ENCODE results near the gene TINAGL1.

TINAGL1 gene

DNA sequence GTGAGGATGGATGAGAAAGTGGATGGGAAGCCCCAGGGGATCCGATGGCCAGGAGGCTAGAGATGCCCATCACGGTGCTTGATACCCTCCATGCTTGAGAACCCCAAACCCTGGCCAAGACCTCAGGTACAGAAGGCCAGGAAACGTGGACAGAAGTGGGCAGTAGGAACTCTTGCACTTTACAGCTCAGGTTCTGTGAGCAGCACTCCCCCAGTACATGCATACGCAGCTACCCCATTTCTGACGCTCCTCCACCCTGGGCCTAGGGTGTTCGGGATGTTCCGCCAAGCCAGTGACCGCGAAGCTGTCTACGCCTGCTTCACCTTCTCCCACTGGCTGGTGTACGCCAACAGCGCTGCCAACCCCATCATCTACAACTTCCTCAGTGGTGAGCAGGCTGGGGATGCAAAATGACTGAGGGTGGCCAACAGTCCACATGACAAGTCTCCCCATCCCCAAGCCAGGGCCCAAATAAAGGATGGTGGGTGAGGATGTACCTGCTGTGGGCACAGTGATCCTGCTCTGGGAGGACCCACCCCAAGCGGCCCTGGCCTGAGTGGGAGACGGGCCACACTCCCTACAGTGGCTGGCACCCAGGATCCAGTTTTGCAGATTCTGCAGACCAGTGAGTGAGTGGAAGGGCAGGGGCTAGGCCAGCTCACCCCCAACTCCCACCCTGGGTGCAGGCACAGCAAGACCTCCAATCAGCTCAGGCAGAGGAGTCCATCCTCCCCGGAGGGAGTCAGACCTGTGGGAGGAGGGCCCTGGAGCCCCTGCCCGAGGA, 48.6 kb downstream of the TINAGL1 start:
- DNase-seq (ENCODE audit: extremely low spot score, insufficient read length, low read depth) = no peak
- no peak for FAIRE-seq

DNA sequence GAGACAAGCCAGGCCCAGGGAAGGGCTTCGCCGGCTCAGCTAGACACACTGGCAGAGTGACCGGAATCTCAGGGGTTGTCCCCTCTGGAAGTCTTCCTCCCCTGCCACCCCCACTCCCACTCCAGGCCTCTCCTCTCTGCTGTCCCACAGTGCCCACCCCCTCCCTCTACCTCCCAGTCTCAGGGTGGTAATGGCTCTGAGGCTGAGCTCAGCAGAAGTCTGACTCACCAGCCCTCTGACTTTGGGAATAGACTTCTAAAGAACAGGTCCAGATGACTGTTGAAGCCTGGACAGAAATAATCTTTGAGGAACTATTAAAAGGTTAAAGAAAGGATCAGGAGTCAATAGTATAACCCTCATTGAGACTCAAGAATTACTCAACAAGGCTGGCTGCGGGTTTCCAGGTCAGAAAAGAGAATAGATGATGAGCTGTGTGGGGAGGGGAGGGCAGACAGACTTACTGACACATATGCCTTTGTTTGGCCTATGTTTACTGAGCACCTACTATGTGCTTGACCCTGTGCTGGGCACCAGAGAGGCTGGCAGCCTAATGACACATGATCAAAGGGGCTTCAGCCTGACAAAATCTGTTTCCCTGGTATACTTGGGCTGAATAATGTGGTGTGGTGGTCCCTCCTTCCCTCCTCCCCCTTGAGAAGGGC, 49.4 kb downstream of the TINAGL1 start:
- DNase-seq (ENCODE audit: extremely low spot score, insufficient read length, low read depth) = no peak
- no peak for FAIRE-seq

GRCh38 chr1:31626223-31627207, 50.2 kb downstream of the TINAGL1 start:
- DNase-seq (ENCODE audit: extremely low spot score, insufficient read length, low read depth) = no peak
- no peak for FAIRE-seq

DNA sequence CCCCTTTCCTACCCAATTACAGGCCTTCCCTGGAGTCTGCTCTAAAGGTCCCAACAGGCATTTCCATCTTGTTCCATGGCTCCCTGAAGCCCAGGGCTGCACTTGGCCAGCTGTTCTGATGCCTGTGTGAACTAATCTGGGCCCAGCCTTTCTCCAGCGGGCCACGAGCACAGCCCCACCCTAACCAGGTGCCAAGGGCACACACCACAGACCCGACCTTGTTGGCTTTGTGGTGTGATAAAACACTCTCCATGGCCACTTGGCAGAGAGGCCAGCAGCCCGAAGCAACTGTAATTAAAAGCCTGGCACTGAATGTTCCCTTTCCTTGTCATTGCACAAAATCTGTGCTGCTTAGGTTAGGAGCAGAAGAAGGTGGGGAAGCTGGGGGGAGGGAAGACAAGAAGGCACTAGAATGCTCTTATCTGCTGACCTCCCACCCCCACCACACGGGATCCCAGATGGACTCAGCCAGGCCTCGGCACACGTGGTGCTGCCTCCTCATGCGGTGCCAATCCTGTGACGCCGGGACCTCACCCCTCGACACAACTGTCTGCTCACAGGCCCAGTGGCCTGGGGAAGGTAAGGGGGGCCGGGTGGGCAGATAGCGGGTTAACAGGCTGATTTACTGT, 51.1 kb downstream of the TINAGL1 start:
- DNase-seq (ENCODE audit: extremely low spot score, insufficient read length, low read depth) (no peak), FAIRE-seq (no peak)

GRCh38 chr1:31627930-31628559, 51.7 kb downstream of the TINAGL1 start:
- DNase-seq (ENCODE audit: extremely low spot score, insufficient read length, low read depth) (no peak), FAIRE-seq (no peak)

DNA sequence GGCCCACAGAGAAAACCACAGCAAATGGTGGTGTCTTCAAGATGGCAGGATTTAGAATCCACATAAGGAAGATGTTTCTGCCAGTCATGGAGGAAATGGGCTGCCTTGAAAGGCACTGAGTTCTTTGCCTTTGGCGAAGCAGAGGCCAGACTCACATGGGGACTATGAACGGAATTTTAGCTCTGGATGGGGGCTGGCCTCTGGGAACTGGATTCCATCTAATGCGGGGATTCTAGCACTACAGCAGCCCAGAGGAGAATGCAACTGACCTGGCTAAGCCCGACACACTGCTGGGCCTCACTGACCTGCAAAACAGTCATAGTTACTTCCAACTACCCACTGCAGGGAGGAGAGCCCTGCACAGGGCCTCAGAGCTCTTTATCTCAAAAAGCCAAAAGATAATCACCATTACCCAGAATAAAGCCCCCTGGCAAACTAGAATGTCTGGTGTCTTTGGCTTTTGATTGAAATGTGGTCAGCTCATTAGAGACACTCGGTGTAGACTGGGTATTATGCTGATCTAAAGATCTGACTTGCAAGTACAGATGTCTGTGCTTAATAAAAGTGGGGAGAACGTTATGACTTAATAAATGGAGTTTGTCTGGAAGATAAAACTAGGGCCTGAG, 52.7 kb downstream of the TINAGL1 start:
- no peak for FAIRE-seq
- no peak for DNase-seq (ENCODE audit: extremely low spot score, insufficient read length, low read depth)

DNA sequence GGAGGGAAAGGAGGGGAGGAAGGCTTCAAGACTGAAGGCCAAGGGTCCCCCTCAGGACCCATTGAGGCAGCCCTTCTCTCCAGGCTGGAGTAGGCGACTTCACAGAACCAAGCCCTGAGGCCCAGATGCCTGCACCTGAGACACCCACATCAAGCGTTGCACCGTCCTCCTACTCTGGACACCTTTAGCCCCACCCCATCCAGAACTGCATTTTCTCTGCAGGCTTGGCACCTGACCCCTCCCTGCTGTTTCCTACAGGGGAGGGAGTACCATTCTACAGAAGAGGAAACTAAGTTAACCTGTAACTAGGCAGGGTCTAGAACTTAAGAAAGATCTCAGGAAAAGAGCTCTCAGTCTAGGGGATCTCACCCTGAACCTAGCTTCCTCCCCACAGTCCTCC, 56.3 kb downstream of the TINAGL1 start:
- FAIRE-seq (peak; percentile 69), DNase-seq (ENCODE audit: extremely low spot score, insufficient read length, low read depth) (no peak)

DNA sequence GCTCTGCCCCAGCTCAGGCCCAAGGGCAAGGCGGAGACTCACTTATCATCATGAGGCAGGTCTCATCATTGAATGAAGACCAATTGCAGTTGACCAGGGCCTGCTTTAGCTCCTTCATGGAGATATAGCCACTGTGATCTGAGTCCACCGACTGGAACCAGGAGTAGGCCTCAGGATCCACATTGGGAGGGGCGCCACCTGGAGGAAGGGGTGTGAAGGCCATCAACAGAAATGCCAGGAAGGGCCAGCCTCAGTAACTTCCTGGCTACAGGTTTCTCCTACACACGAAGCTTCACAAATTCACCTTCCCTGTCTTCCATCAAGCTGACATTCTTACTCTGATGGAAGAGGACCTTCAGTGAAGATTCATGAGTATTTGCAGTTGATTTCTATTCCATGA, 56.8 kb downstream of the TINAGL1 start:
- FAIRE-seq = no peak
- no peak for DNase-seq (ENCODE audit: extremely low spot score, insufficient read length, low read depth)
